Measurements from ENCODE around the gene ARFGAP1.

- no peak for TF ChIP-seq HDGF (IDR thresholded peaks at IDR 0.05; ENCODE audit: borderline replicate concordance)
- TF ChIP-seq FOXK2 (IDR thresholded peaks at IDR 0.05) = no peak
- no peak for TF ChIP-seq LEF1 (IDR thresholded peaks at IDR 0.05; ENCODE audit: borderline replicate concordance)
- no peak for TF ChIP-seq SP1 (IDR thresholded peaks at IDR 0.05)
- no peak for TF ChIP-seq CTBP1 (IDR thresholded peaks at IDR 0.05; ENCODE audit: borderline replicate concordance)
- no peak for TF ChIP-seq FOXA1 (IDR thresholded peaks at IDR 0.05)
- TF ChIP-seq ARNT (IDR thresholded peaks at IDR 0.05) = no peak
- no peak for TF ChIP-seq FOXM1 (IDR thresholded peaks at IDR 0.05; ENCODE audit: borderline replicate concordance)
- no peak for TF ChIP-seq TARDBP (IDR thresholded peaks at IDR 0.05)
- TF ChIP-seq ELF4 (IDR thresholded peaks at IDR 0.05) = no peak
- no peak for TF ChIP-seq NFRKB (IDR thresholded peaks at IDR 0.05)
- no peak for TF ChIP-seq ZNF384 (IDR thresholded peaks at IDR 0.05)
- no peak for TF ChIP-seq BHLHE40 (IDR thresholded peaks at IDR 0.05; ENCODE audit: borderline replicate concordance)
Observed at GRCh38 chr20:63315240-63315689, 42.7 kb downstream of the ARFGAP1 start.
